ENCODE measurements around the gene OPA3. TPM values are rescaled to one million over a fixed set of nuclear protein-coding genes. Genes with fewer than 3 reads are reported as not detected.

OPA3 gene
- total RNA-seq, 1 donor from 2014 or later: 16.1 TPM

DNA sequence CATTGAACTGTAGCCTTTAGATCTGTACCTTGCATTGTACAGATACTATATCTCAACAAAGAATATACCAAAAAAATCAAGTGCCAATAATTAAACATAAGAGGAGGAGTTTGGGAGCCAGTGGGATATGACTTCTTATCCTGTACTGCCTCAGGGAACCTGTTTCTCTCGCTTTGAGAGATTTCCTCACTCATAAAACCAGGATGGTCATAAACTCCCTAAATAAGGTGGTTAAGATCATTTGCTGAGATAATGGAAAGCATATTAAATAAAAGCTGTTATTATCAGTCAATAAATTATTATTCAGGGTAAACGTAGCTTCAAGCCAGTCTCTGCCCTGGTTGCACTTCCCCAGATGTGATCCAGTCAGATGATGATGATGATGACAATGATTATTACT lies 17.0 kb downstream of the OPA3 start:
- no peak for DNase-seq (ENCODE audit: low read depth)

DNA sequence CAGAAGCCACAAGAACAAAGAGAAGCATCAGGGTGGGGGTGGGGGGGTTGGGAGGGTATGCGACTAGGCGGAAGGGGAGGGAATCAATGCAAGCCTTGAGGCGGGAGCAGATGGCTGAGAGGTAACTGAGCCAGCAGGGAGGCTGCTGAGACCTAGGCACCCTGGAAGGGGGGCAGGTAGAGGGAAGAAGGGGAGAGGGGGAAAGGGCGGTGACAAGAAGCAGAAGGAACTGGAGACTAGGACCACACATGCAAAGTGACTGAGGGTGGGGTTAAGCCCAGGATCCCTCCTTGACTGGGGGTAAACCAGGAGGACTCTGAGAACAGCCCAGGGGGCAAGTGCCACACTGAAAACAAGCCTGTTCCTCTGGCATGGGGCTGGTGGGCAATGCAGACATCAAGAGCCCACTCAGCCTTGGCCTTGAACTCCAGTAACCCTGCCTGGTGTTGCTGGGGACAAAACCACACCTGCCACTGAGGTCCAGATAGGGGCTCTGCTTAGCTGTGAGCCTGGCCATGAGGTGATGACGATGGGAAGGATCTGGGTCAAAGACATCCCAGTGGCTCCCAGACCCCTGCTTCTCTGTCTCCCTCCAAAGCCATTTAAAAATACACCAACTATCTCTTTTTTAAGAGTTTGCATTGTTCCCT lies 20.3 kb downstream of the OPA3 start:
- DNase-seq (ENCODE audit: low read depth): no peak

GRCh38 chr19:45560686-45561085 lies 23.9 kb downstream of the OPA3 start:
- no peak for DNase-seq (ENCODE audit: low read depth)

- no peak for DNase-seq (ENCODE audit: low read depth)
These were observed 24.6 kb downstream of the OPA3 start for GRCh38 chr19:45560038-45560437.

DNA sequence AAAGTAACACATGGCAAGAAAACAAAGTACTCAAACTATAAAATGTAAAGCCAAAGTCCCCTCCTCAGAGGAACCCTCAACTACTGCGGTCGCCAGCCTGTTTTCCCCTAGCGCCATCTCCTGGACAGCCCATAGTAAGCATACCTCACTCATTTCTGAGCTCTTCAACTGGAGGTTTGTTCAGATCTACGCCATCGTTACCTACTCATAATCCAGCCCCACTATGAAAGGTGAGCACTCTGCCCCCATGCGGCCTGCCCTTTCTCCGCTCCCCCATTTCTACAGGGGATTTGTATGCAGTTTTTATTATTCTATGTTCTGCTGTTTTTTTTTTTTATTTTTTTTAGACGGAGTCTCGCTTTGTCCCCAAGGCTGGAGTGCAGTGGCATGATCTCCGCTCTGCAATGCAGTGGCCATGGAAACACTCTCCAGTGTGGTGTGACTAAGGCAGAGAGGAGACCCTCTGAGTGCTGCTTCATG lies 26.2 kb downstream of the OPA3 start:
- DNase-seq (ENCODE audit: low read depth): peak; percentile 24

GRCh38 chr19:45556835-45557234 lies 27.8 kb downstream of the OPA3 start:
- no peak for DNase-seq (ENCODE audit: low read depth)

GRCh38 chr19:45554481-45554880 lies 30.1 kb downstream of the OPA3 start:
- no peak for DNase-seq (ENCODE audit: low read depth)

GRCh38 chr19:45553464-45553863 lies 31.1 kb downstream of the OPA3 start:
- DNase-seq (ENCODE audit: low read depth): no peak

GRCh38 chr19:45547965-45548609 lies 36.5 kb downstream of the OPA3 start:
- DNase-seq (ENCODE audit: low read depth): peak; percentile 42

- no peak for DNase-seq (ENCODE audit: low read depth)
These were observed 37.3 kb downstream of the OPA3 start for GRCh38 chr19:45547211-45547770.

GRCh38 chr19:45542234-45542668 lies 42.4 kb downstream of the OPA3 start:
- no peak for DNase-seq (ENCODE audit: low read depth)

DNA sequence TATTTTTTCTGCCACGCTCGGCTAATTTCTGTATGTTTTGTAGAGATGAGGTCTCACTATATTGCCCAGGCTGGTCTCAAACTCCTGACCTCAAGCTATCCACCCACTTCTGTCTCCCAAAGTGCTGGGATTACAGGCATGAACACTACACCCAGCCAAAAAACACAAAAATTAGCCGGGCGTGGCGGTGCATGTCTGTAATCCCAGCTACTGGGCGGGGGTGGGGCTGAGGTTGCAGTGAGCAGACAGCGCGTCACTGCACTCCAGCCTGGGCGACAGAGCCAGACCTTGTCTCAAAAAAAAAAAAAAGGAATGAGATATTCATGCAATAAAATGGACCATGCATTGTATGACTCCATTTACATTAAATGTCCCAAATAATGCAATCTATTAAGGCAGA lies 45.1 kb downstream of the OPA3 start:
- no peak for DNase-seq (ENCODE audit: low read depth)

- DNase-seq (ENCODE audit: low read depth): no peak
These were observed 53.3 kb downstream of the OPA3 start for GRCh38 chr19:45531349-45531748.

- DNase-seq (ENCODE audit: low read depth): no peak
These were observed 55.2 kb downstream of the OPA3 start for GRCh38 chr19:45529420-45529785.

DNA sequence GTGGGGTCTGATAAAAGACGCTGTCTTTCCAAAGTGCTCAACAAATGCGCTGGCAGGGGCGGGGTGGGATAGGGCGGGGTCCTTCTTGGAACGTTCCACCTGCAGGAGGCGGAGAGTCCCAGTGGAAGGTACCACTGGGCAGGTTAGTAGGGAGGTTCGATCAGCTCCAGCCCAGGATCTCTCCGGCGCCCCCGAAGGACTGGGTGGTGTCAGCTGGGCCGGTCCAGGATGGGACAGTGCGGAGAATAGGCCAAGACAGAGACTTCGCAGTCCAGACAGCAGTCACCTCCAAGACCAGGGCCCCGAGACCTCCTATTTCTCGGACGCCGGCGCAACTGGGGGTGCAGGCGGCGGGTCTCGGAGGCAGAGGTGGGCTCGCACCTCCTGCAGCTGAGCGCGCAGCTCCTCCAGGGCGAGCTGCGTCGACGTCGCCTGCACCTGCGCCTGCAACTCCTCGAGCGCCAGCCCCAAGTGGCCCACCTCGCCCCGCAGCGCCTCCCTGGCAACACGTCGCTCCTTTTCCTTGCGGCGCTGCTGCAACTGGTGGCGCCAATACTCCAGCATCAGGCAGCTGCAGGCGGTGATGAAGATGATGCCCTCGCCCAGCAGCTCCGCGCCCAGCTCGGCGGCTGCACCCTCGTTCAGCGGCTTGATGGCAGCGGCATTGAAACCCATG lies 55.7 kb downstream of the OPA3 start:
- DNase-seq (ENCODE audit: low read depth): no peak

DNA sequence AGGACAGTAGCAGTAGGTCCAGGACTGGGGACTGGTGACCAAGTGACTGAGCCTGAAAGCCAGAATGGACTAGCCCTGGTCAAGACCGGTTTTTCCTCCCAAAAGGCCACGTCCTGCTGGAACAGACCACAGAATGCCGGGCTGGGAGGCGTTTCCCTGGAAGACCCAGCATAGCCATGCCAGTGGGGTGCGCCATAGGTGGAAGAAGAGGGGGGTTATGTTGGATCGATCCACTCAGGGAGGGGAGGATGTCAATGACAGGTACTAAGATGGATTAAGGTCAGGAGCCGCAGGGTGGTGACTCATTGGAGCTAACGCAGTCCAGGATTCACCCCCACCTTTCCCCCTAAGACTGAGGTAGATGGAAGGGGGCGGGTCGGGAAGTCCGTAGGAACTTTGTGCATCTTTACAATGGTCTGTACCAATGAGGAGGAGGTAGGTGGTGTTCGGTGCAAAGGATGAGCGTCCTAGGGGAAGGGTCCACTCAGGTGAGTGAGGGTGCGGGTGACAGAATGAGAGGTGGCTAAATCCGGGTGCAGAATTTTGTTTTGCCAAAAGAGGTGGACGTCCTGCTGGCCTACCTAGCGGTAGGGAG lies 56.4 kb downstream of the OPA3 start:
- no peak for DNase-seq (ENCODE audit: low read depth)

- no peak for DNase-seq (ENCODE audit: low read depth)
These were observed 56.9 kb downstream of the OPA3 start for GRCh38 chr19:45527731-45528130.

DNA sequence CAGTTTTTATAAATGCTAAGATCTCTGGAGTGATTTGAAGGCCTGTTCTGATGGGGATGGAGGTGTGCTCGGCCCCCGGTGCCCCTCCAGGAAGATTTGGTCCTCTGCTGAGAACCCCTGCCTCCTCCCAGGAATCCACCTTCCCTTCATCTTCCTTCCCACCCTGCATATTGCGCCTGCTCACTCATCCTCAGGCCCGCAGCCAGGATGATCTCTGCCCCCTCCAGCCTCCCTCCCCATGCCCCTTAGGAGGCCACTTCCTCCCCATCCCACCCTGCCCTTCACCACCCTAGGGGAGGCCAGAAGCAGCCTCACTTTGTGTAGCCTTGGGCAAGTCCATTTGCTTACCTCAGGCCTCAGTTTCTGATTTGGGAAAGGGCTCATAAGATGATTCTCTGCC lies 57.6 kb downstream of the OPA3 start:
- no peak for DNase-seq (ENCODE audit: low read depth)

DNA sequence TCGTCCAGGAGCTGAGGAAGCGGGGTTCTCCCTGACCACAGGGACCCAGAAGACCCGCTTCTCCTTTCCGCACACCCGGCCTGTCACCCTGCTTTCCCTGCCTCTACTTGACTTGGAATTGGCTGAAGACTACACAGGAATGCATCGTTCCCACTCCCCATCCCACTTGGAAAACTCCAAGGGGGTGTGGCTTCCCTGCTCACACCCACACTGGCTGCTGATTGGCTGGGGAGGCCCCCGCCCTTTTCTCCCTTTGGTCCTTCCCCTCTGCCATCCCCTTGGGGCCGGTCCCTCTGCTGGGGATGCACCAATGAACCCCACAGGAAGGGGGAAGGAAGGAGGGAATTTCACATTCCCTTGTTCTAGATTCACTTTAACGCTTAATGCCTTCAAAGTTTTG lies 58.5 kb downstream of the OPA3 start:
- peak; percentile 60 for DNase-seq (ENCODE audit: low read depth)

DNA sequence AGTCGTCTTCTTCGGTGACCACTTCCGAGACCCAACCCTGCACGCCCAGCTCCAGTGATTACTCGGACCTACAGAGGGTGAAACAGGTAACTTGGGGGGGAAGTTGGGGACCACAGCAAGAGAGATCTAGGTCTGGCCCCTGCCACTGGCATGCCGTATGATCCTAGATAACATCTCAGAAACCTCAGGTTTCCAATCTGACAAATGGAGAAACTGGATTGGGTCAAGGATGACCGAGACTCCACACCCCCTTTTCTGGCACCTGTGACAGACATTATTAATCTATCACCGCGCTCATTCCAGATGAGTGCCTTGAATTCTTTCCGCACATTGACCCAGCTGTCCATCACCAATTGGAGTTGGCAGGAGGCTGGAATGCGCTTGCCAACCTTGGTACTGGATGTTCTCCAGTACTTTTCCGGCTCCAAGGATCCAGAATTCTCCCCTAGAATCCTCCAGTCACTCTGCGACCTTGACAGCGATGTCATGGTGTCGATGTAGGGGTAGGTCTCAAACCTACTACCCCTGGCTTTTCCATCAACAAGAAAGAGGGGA lies 60.0 kb downstream of the OPA3 start:
- no peak for DNase-seq (ENCODE audit: low read depth)

- peak; percentile 86 for DNase-seq (ENCODE audit: low read depth)
These were observed 60.9 kb downstream of the OPA3 start for GRCh38 chr19:45523642-45524256.
